ENCODE data around the gene BRSK1. TPM values are rescaled to one million over a fixed set of nuclear protein-coding genes. Genes with fewer than 3 reads are reported as not detected.
A peak's percentile ranks its signal among the peaks of the same experiment; 100 is the strongest.

The BRSK1 gene
- total RNA-seq, 1 donor from 2014 or later, result 24.1 TPM

GRCh38 chr19:55339889-55340783 lies 56.3 kb downstream of the BRSK1 start:
- DNase-seq (ENCODE audit: low spot score), result no peak
- Histone ChIP-seq H3K79me2 (ENCODE audit: low read depth) (peaks cover 26% of the 10 kb centered on the region), H3K27me3 (no peaks in the 10 kb centered on the region), H3K4me1 (peaks cover 8% of the 10 kb centered on the region), H3F3A (ENCODE audit: low read depth) (peaks cover 13% of the 10 kb centered on the region), H3K9me3 (ENCODE audit: low read depth) (no peaks in the 10 kb centered on the region), H3K36me3 (no peaks in the 10 kb centered on the region), H3K4me3 (peak overlapping the region; percentile 95), H2AFZ (replicated peaks) (no peak overlapping the region), H3K27ac (peak overlapping the region; percentile 56), H3K9ac (peak overlapping the region; percentile 74), H3K4me2 (peak overlapping the region; percentile 84), H4K20me1 (ENCODE audit: low read depth) (peaks cover 27% of the 10 kb centered on the region)
- Mint-ChIP-seq H3K4me1 (peaks cover 21% of the 10 kb centered on the region), H3K27ac (peak overlapping the region; percentile 98), H3K36me3 (peaks cover 8% of the 10 kb centered on the region), H3K4me3 (peak overlapping the region; percentile 98), H3K9me3 (no peaks in the 10 kb centered on the region), H3K27me3 (ENCODE audit: insufficient read depth, low read depth) (peaks cover 12% of the 10 kb centered on the region)
- TF ChIP-seq EZH2 (IDR thresholded peaks at IDR 0.05) (no peak), EZH2phosphoT487 (IDR thresholded peaks at IDR 0.05) (no peak), CTCF (IDR thresholded peaks at IDR 0.05) (no peak)

- peaks cover 14% of the 10 kb centered on the region for H3K27me3 Mint-ChIP-seq (ENCODE audit: insufficient read depth, low read depth)
- H3K79me2 ChIP-seq (ENCODE audit: low read depth), result peaks cover 26% of the 10 kb centered on the region
- H3K4me1 ChIP-seq, result peaks cover 8% of the 10 kb centered on the region
- H3F3A ChIP-seq (ENCODE audit: low read depth), result peaks cover 13% of the 10 kb centered on the region
- H2AFZ ChIP-seq (replicated peaks), result no peak overlapping the region
- peak; percentile 66 for DNase-seq (ENCODE audit: low spot score)
- H3K27me3 ChIP-seq, result no peaks in the 10 kb centered on the region
- H3K36me3 Mint-ChIP-seq, result peaks cover 8% of the 10 kb centered on the region
- peaks cover 25% of the 10 kb centered on the region for H3K4me1 Mint-ChIP-seq
- H3K4me2 ChIP-seq, result peak overlapping the region; percentile 84
- peak overlapping the region; percentile 35 for H3K27ac ChIP-seq
- no peaks in the 10 kb centered on the region for H3K9me3 ChIP-seq (ENCODE audit: low read depth)
- H4K20me1 ChIP-seq (ENCODE audit: low read depth), result peaks cover 28% of the 10 kb centered on the region
- H3K9ac ChIP-seq, result peak overlapping the region; percentile 74
- H3K4me3 ChIP-seq, result peak overlapping the region; percentile 95
- H3K9me3 Mint-ChIP-seq, result no peaks in the 10 kb centered on the region
- no peak for TF ChIP-seq EZH2 (IDR thresholded peaks at IDR 0.05)
- TF ChIP-seq EZH2phosphoT487 (IDR thresholded peaks at IDR 0.05), result no peak
- TF ChIP-seq CTCF (IDR thresholded peaks at IDR 0.05), result peak; percentile 40
- H3K27ac Mint-ChIP-seq, result peak overlapping the region; percentile 29
- H3K36me3 ChIP-seq, result no peaks in the 10 kb centered on the region
- H3K4me3 Mint-ChIP-seq, result peak overlapping the region; percentile 98
Measured at GRCh38 chr19:55340784-55341147, 57.0 kb downstream of the BRSK1 start.

- Histone ChIP-seq H3K27me3 (no peaks in the 10 kb centered on the region), H3F3A (ENCODE audit: low read depth) (peaks cover 13% of the 10 kb centered on the region), H3K4me3 (peak overlapping the region; percentile 95), H3K9ac (peak overlapping the region; percentile 74), H3K27ac (no peak overlapping the region), H3K4me2 (peak overlapping the region; percentile 84), H2AFZ (replicated peaks) (no peak overlapping the region), H3K36me3 (no peaks in the 10 kb centered on the region), H3K4me1 (peaks cover 8% of the 10 kb centered on the region), H3K9me3 (ENCODE audit: low read depth) (no peaks in the 10 kb centered on the region), H3K79me2 (ENCODE audit: low read depth) (peaks cover 26% of the 10 kb centered on the region), H4K20me1 (ENCODE audit: low read depth) (peaks cover 33% of the 10 kb centered on the region)
- Mint-ChIP-seq H3K4me3 (peak overlapping the region; percentile 98), H3K9me3 (no peaks in the 10 kb centered on the region), H3K4me1 (peaks cover 25% of the 10 kb centered on the region), H3K36me3 (peaks cover 8% of the 10 kb centered on the region), H3K27me3 (ENCODE audit: insufficient read depth, low read depth) (peaks cover 14% of the 10 kb centered on the region), H3K27ac (peak overlapping the region; percentile 29)
- DNase-seq (ENCODE audit: low spot score), result peak; percentile 93
- TF ChIP-seq CTCF (IDR thresholded peaks at IDR 0.05) (no peak), EZH2phosphoT487 (IDR thresholded peaks at IDR 0.05) (no peak), EZH2 (IDR thresholded peaks at IDR 0.05) (no peak)
Measured at GRCh38 chr19:55341171-55341588, 57.4 kb downstream of the BRSK1 start.

Data from neural progenitor cell (in vitro differentiated cells).